ENCODE measurements around the gene HDAC4.

HDAC4 gene

GRCh38 chr2:239084007-239084406 is 316.8 kb downstream of the HDAC4 start:
- DNase-seq (ENCODE audit: low read depth): no peak
- H3K4me3 ChIP-seq (ENCODE audit: low read length): no peak overlapping the region
- TF ChIP-seq CTCF (conservative IDR thresholded peaks at IDR 0.05; ENCODE audit: low read depth, low read length): no peak

GRCh38 chr2:239082425-239082824 is 318.4 kb downstream of the HDAC4 start:
- TF ChIP-seq CTCF (conservative IDR thresholded peaks at IDR 0.05; ENCODE audit: low read depth, low read length): no peak
- DNase-seq (ENCODE audit: low read depth): no peak
- H3K4me3 ChIP-seq (ENCODE audit: low read length): no peak overlapping the region

GRCh38 chr2:239081622-239082021 is 319.2 kb downstream of the HDAC4 start:
- DNase-seq (ENCODE audit: low read depth): no peak
- TF ChIP-seq CTCF (conservative IDR thresholded peaks at IDR 0.05; ENCODE audit: low read depth, low read length): no peak
- H3K4me3 ChIP-seq (ENCODE audit: low read length): no peak overlapping the region

GRCh38 chr2:239081046-239081445 is 319.8 kb downstream of the HDAC4 start:
- DNase-seq (ENCODE audit: low read depth): no peak
- no peak for TF ChIP-seq CTCF (conservative IDR thresholded peaks at IDR 0.05; ENCODE audit: low read depth, low read length)
- no peak overlapping the region for H3K4me3 ChIP-seq (ENCODE audit: low read length)

GRCh38 chr2:239079671-239080294 is 321.0 kb downstream of the HDAC4 start:
- no peak for DNase-seq (ENCODE audit: low read depth)
- no peak for TF ChIP-seq CTCF (conservative IDR thresholded peaks at IDR 0.05; ENCODE audit: low read depth, low read length)
- no peak overlapping the region for H3K4me3 ChIP-seq (ENCODE audit: low read length)

GRCh38 chr2:239078128-239078924 is 322.5 kb downstream of the HDAC4 start:
- no peak for TF ChIP-seq CTCF (conservative IDR thresholded peaks at IDR 0.05; ENCODE audit: low read depth, low read length)
- no peak overlapping the region for H3K4me3 ChIP-seq (ENCODE audit: low read length)
- DNase-seq (ENCODE audit: low read depth): no peak

- no peak for DNase-seq (ENCODE audit: low read depth)
- no peak for TF ChIP-seq CTCF (conservative IDR thresholded peaks at IDR 0.05; ENCODE audit: low read depth, low read length)
- H3K4me3 ChIP-seq (ENCODE audit: low read length): no peak overlapping the region
Observed at GRCh38 chr2:239077260-239077659, 323.6 kb downstream of the HDAC4 start.

Measured in retinal pigment epithelial cell (primary cell).